GM21367 (cell line): Measurements from ENCODE around the gene PRIM2.
"Not testable (repeated sequence)": the region's sequence is repeated elsewhere in the genome, so short reads cannot be mapped to it uniquely, and the experiment has no call there.

Source experiments
- ATAC-seq: cut with Tn5 transposase; IDR thresholded peaks from one replicate; pipeline ENCODE4 v1.9.1; 2021; ENCODE audit not compliant: unreplicated experiment

PRIM2 gene, protein sequence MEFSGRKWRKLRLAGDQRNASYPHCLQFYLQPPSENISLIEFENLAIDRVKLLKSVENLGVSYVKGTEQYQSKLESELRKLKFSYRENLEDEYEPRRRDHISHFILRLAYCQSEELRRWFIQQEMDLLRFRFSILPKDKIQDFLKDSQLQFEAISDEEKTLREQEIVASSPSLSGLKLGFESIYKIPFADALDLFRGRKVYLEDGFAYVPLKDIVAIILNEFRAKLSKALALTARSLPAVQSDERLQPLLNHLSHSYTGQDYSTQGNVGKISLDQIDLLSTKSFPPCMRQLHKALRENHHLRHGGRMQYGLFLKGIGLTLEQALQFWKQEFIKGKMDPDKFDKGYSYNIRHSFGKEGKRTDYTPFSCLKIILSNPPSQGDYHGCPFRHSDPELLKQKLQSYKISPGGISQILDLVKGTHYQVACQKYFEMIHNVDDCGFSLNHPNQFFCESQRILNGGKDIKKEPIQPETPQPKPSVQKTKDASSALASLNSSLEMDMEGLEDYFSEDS

DNA sequence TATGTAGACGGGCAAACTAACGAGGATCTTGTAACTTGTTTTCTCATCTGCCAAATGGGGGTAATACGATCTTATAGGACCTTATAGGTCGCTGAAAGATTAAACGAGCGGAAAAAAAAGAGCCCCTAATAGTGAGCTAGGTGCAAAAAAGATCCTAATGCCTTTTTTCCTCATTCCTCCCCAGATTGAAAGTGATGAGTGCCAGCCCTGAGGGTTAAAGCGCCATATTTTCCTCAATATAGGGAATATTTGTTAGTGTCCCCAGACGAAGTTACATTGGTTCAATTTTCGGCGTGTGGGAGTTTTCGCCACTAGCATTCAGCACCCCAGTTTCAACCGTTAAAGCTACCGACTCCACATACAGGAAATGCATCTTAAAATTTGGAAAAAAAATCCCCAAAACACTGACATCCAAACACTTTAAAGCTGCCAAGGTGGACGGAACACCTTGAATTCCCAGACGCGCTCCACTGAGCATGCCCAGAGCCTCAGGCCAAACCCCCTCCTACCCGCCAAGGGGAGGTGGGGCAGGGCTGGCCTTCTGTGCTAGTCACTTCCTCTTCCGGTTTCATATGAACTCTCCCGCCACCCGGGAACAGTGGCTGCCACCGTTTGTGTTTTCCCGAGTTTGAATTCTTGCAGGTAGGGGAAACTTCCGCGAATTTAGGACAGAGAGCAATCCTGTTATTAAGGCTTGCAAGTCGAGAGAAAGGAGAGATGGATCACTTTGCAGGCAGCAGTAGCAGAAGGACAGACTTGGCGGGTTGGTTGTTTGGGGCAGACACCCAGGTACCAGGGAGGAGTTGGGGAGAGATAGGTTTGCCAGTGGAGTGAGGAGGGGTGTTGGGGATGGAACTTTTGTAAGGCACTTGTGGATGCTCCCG is at the start of gene PRIM2:
Gene PRIM2, plus strand, starts transcription at position 571 of the 884 bp plus-strand sequence. CDS start 816 bp downstream, outside the sequence.
- ATAC-seq, result peak; percentile 84

DNA sequence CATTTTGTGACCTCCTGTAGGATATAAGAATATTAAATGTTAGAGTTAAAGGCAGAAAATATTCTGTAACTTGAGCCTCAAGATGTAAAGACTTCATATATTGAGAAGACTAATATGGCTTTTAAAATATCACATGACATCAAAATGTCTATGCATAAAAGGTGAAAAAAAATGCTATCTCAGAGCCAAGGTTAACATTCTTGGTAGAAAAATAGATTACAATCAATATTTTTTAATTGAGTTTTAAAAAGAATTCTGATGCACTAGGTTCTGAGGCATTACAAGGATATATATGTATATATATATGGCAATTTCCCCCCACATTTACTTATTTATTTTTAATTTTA is 49.2 kb upstream of the PRIM2 start:
- no peak for ATAC-seq

- ATAC-seq, result not testable (repeated sequence)
These were observed 43.2 kb upstream of the PRIM2 start for GRCh38 chr6:57274113-57274824.

DNA sequence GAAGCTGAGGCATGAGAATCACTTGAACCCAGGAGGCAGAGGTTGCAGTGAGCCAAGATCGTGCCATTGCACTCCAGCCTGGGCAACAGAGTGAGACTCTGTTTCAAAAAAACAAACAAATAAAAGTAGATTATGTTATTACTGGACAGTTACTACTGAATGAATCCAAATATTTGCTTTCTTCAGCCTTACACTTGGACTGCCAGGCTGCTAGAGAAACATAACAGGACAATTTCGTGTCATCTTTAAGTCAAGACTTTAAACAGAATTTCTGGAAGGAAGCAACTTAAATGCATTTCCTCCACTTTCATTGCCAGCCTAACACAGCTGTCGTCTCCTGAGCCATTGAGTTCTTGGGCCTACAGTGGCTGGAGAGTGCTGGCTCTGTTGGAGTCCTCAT is 42.0 kb upstream of the PRIM2 start:
- no peak for ATAC-seq

GRCh38 chr6:57276946-57277345 is 40.5 kb upstream of the PRIM2 start:
- no peak for ATAC-seq

DNA sequence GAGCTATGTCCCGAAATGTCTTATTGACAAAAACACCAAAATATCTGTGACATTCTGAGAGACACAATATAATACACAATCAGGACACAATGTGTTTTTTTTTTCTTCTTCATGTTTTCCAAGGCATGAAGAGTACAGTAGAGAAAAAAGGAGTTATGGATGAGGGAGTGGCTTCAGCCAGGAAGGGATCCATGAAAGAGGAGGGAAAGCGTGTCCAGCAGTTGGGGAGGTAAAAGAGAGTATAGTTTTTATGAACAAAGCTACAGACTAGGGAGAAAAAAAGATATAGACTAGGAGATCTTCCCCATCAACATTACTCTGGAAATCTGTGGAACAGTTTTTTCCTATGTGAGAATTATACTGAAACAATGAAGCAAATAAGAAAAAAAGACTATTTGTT is 38.9 kb upstream of the PRIM2 start:
- no peak for ATAC-seq

- ATAC-seq, result no peak
These were observed 38.4 kb upstream of the PRIM2 start for GRCh38 chr6:57279013-57279412.

DNA sequence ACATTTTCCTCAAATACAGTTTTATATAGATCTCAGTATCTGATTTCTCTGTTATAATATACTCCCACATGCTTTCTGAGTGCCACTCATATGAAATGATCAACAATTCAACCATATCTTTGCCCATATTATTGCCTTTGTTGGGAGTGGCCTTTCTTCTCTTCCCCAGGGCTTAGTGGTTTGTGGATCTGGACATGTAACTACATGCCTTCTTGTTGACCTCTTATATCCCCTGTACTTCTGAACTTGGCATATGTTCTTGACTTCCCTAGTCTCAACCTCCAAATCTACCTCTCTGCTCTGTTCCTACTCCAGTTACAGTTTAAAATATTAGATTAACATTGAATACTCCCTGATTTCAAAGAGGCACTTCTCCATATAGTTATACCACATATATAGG is 34.3 kb upstream of the PRIM2 start:
- ATAC-seq, result no peak

GRCh38 chr6:57283911-57284455 is 33.4 kb upstream of the PRIM2 start:
- no peak for ATAC-seq

GRCh38 chr6:57288136-57288535 is 29.3 kb upstream of the PRIM2 start:
- not testable (repeated sequence) for ATAC-seq

DNA sequence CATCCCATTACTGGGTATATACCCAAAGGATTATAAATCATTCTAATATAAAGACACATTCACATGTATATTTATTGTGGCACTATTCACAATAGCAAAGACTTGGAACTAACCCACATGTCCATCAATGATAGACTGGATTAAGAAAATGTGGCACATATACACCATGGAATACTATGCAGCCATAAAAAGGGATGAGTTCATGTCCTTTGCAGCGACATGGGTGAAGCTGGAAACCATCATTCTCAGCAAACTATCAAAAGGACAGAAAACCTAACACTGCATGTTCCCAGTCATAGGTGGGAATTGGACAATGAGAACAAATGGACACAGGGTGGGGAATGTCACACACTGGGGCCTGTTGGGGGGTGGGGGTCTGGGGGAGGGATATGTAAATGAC is 24.0 kb upstream of the PRIM2 start:
- not testable (repeated sequence) for ATAC-seq

GRCh38 chr6:57294862-57295445 is 22.5 kb upstream of the PRIM2 start:
- no peak for ATAC-seq

DNA sequence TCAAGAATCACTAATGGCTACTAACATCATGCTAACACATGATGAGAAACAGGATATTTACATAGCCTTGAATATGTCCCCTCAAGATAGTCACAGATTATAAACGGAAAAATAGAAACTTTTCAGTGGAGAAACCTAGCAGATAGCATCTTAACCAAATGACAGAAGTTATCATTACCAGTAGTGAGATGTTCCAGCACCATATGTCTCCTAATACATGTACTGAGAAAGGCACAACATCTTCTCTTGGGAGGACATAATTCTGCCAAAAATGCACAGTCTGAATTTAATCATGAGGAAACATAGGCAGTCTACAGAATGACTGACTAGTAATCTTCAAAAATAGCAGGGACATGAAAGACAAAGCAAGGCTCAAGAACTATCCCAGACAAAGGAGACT is 19.9 kb upstream of the PRIM2 start:
- ATAC-seq, result no peak

GRCh38 chr6:57298741-57299140 is 18.7 kb upstream of the PRIM2 start:
- no peak for ATAC-seq

- ATAC-seq, result no peak
These were observed 15.7 kb upstream of the PRIM2 start for GRCh38 chr6:57301757-57302156.

GRCh38 chr6:57302477-57302876 is 15.0 kb upstream of the PRIM2 start:
- ATAC-seq, result no peak

GRCh38 chr6:57303931-57304681 is 13.3 kb upstream of the PRIM2 start:
- no peak for ATAC-seq

DNA sequence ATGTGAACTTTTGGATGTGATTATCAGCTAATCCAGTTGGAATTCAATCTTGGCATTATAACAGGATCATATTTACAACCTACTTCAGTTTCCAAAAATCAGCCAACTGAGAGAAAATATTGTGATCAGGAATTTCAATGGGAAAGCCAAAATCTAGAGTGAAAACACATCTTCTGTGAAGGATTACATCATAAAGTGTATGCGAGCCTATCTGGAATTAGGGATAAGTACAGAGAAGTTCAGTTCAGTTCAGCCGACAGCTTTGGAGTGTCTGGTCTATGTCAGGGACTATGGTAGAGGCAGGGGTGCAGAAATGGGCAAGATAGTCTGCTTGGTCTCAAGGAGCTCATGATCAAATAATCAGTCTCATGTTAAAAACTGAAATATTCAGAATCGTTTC is 12.3 kb upstream of the PRIM2 start:
- ATAC-seq, result no peak

GRCh38 chr6:57305761-57306160 is 11.7 kb upstream of the PRIM2 start:
- no peak for ATAC-seq

DNA sequence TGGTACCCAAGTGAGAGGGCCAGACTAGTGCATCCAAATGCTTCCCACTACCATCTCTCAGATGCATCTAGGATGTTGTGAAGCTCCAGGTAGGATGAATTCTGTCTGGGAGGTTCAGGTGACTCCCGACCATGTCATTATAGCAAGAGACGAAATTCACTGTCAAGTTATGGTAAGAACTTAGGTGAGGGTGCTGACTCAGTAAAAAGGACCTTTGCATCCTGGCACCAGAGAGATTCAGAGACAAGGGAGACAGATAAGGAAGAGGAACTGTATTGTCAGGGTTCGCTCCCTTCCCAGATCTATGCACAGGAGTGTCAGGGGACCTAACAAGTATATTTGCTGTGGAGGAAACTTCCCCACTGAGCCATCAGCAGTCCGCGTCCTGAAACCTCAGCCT is 11.2 kb upstream of the PRIM2 start:
- ATAC-seq, result no peak
